GM20000 (cell line): ENCODE results near the gene CCL16.
"Not testable (repeated sequence)": the region's sequence is repeated elsewhere in the genome, so short reads cannot be mapped to it uniquely, and the experiment has no call there.

ENCODE experiments used
- DNase-seq: peaks from one replicate; pipeline ENCODE4 v3.0.0; 2012; ENCODE audit warnings: low spot score
- TF ChIP-seq, protein P1 (sequence below): IDR thresholded peaks from 2 replicates; pipeline ENCODE4 v1.5.1; 2012; ENCODE audit warnings: mild to moderate bottlenecking, control low read depth; ENCODE audit errors: extremely low read depth, missing control alignments

CCL16 gene

DNA sequence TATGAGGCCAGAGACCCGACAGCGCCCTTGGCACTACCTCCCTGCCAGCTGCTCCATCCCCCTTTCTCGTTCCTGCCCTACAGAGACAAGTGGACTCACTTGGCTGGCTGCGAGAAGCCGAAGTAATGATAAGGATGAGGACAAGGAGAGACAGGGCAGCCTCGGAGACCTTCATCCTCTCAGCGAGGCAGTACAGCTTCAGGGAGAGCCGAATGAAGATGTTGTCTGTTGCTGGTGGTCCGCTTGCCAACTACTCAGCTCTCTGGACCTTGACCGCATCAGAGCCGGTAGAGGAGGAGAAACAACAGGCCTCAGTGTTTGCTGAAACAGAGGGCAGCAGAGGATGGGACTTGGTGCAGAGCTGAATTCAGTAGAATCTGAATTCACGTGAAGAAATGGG is at the start of gene CCL16:
CCL16 (minus strand) TSS at position 252 of the 400 bp plus-strand sequence; CDS start at position 175, 77 bp downstream.
- TF ChIP-seq, protein P1, sequence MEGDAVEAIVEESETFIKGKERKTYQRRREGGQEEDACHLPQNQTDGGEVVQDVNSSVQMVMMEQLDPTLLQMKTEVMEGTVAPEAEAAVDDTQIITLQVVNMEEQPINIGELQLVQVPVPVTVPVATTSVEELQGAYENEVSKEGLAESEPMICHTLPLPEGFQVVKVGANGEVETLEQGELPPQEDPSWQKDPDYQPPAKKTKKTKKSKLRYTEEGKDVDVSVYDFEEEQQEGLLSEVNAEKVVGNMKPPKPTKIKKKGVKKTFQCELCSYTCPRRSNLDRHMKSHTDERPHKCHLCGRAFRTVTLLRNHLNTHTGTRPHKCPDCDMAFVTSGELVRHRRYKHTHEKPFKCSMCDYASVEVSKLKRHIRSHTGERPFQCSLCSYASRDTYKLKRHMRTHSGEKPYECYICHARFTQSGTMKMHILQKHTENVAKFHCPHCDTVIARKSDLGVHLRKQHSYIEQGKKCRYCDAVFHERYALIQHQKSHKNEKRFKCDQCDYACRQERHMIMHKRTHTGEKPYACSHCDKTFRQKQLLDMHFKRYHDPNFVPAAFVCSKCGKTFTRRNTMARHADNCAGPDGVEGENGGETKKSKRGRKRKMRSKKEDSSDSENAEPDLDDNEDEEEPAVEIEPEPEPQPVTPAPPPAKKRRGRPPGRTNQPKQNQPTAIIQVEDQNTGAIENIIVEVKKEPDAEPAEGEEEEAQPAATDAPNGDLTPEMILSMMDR = no peak
- DNase-seq = no peak

- TF ChIP-seq, protein P1 = no peak
- no peak for DNase-seq
Measured at GRCh38 chr17:36030956-36031355, 49.7 kb upstream of the CCL16 start.

DNA sequence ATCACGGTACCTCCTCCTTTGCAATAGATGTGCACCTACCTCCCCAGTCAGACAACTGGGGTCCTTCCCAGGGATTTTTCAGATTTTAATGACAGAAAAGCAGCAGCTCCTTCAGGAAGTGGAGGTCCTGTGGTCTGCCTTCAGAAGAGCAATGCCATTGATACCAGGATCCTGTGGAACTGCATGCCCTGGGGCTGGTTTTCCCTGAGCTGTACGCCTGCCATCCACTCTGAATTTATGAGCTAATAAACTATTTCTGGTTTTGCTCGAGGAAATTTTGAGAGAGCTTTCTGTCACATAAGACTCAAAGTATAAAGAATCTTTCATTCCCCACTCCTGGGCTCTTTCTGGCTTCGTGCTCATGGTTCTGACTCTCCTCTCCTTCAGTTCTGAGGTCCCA is 46.5 kb upstream of the CCL16 start:
- TF ChIP-seq, protein P1 = no peak
- no peak for DNase-seq

- TF ChIP-seq, protein P1 = no peak
- DNase-seq = no peak
Measured at GRCh38 chr17:36024106-36024869, 43.0 kb upstream of the CCL16 start.

DNA sequence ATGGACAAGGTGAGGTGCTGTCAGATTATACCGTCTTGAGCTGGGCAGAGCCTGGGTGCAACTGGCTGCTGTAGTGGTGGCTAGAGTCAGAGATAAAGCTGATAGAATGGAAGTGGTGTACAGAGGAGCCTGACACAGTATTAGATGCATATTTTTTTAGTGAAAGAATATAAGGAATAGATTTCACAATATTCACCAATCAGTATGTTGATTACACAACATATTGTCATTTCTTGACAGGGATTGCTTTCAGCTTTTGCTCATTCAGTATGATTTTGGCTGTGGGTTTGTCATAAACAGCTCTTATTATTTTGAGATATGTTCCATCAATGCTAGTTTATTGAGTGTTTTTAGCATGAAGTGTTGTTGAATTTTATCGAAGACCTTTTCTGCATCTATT is 38.1 kb upstream of the CCL16 start:
- TF ChIP-seq, protein P1 = no peak
- DNase-seq = no peak

DNA sequence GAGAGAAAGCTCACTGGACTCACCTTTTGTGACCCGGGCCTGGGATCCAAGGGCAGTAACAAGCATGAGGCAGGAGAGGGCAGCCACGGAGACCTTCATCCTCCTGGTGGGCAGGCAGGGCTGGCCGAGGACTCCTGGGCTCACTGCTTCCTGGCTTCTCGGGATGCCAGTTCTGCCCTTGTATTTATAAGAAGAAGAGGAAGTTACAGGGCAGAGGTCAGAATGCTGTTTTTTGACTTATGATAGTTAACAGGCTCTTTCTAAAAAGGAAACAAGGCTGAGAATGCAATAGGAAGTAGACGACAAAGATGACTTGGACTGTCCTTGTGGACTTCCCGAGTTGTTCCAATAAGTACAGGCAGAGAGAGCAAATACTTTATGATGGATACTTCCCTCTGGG is 36.5 kb upstream of the CCL16 start, which contains the start of gene CCL23:
CCL23 (minus strand) TSS at position 174 of the 400 bp plus-strand sequence; CDS start at position 99, 75 bp downstream.
- DNase-seq = no peak
- TF ChIP-seq, protein P1 = no peak

- TF ChIP-seq, protein P1 = no peak
- no peak for DNase-seq
Measured at GRCh38 chr17:36016555-36016954, 35.3 kb upstream of the CCL16 start.

GRCh38 chr17:36015895-36016294 is 34.6 kb upstream of the CCL16 start:
- not testable (repeated sequence) for DNase-seq
